HL-60/S4 (cell line): ENCODE measurements around the gene CCDC188.

Source experiments
- in situ Hi-C: fragments of 300-500 bp; cut with MboI; formaldehyde crosslinking; loops from 2 replicates; pipeline ENCODE4 v1.14.3; 2022; ENCODE audit warnings: low sequenced_read_pairs

The CCDC188 gene

GRCh38 chr22:20124083-20124787 lies 26.6 kb downstream of the CCDC188 start:
- in situ Hi-C loops = no loop called here

- in situ Hi-C loops = no loop called here
These were observed 27.3 kb downstream of the CCDC188 start for GRCh38 chr22:20123366-20124082.

DNA sequence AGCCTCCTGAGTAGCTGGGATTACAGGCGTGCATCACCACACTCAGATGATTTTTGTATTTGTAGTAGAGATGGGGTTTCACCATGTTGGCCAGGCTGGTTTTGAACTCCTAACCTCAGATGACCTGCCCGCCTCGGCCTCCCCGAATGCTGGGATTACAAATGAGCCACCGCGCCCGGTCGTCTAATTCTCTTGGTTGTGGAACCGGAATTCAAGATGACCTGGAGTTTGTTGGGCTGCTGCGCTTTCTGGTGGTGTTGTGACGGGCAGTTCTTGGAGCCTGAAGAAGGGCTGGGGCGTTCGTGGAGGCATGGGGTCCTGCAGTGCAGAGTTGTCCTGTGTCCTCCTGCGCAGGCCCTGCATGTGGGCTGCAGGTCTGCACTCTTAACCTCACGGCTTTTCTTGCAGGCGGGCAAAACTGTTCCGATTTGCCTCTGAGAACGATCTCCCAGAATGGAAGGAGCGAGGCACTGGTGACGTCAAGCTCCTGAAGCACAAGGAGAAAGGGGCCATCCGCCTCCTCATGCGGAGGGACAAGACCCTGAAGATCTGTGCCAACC lies 28.9 kb downstream of the CCDC188 start:
- in situ Hi-C loops = no loop called here

DNA sequence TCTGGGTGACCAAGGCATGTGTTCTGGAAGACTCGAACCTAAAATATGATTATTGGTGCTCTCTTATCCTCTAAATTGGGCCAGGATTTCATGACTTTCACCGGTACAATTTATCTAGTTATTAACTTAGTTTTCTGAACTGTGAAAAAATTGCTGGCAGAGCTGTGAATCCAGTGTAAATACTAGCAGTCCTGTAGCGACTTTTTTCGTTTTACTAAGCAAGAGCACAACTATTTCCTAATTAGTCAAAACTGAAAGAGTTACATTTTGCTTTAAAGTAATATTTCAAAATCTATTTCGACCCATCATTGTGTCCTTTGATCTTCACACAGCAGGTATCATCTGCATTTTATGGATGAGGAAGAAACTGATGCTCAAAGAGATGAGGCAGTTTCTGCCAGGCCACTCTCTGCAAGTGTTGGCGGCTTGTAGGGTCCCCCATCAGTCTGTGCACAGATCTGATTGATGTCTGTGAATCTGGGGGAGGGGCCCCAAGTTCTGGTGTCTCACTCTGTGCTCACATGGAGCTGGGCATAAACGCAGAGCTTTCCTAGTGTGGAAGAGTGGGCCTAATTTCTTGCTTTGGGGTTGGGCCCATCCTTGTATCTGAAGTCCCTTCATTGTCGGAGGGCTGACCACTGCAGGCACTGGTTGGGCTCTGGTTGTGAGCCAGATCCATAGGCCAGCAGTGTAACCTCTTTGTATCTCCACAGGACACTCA lies 32.4 kb downstream of the CCDC188 start:
- in situ Hi-C loops = no loop called here

DNA sequence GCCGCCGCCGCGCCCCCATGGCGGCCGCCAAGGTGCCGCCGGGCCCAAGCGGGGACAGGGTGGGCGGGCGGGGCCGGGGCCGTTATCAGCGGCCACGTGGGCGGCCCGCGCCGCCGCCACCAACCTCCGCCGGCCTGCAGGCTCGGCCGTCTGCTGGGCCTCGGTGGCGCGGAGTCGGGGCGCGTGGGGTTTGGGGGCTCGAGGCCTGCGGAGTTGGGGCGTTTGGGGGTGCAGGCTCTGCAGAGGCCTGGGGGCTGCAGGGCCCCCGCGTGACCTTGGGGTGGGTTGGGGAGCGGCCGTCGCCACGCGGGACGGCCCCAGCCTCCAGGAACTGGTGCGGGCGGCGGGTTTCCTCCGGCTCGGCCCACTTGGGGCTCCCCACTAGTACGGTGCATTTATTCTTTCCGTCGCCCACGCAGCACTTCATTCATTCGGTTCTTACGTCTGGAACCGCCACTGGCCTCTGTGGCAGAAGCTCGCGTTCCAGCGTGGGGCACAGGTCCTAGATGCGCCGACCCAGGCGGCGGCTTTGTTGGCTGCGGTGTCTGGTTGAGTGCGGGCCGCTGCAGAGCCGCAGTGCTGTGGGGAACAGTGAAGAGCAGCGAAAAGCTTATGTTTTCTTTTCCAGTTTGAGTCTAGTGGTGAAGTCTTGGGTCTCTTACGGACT lies 33.1 kb downstream of the CCDC188 start:
- in situ Hi-C loops = no loop called here

DNA sequence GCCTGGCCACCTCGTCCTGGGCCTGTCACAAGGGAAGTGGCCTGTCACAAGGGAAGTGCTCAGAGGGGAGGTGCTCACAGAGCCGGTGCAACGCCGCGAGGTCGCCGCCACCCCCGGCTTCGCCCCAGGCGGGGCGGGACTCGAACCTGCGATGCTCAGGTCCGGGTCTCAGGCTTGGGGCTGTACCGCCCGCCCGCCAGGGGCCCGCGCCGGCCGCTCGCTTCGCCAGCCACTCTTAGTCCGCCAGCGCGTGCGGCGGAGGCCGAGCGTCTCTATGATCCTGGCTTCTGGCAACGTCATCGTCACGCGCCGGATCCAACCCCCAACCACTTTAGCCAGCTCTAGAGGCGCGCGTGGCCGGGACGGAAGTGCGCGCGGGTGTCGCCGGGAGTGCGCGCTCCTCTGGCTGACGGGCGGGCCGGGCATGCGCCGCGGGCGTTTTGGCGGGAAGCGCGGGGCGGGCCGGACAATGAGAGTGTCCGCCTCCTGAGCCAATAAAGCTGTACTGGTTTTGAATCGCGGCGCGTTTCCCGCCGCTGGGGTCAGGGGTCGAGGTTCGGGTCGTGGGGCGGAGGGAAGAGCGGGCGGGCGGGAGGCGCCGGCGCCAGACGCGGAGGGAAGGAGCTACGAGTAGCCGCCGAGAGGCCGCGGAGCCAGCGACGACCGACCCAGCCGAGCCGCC lies 33.8 kb downstream of the CCDC188 start, which contains the start of gene TRMT2A:
TSS of gene TRMT2A (minus strand) at position 276 of the 682 bp plus-strand sequence. CDS start 320 bp downstream, outside the sequence.
- in situ Hi-C loops = no loop called here

GRCh38 chr22:20116376-20116950 lies 34.4 kb downstream of the CCDC188 start:
- in situ Hi-C loops = no loop called here

DNA sequence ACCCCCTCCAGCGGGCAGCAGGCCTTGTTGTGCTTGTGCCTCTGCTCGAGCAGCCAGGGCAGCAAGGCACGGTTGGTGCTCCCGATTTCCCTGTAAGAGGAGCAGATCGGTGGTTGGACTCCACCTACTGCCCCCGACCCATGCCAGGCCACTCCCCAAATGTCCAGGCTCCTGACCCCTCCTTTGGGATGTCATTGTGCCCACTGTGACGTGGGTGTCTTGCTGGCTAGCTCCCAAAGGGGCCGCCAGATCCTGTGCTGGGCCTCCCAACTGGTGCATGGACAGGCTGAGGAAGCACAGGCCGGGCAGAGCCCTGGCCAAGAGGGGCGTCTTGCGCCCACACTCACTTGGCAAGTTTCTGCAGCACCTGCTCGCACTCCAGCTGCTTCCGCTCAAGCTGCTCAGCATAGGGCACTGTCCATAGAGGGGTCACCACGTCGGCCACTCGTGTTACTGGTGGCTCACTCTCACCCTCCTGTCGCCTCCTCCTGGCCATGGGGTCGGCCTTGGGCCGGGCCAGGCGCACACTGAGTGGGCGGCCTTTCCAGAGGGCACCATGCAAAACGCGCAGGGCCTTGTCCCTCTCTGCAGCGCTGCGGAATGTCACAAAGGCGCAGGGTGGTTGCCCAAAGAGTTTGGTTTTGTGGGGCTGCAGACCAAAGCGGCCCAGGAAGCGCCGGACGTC lies 35.0 kb downstream of the CCDC188 start, which contains the start of gene RANBP1:
TSS of gene RANBP1 (plus strand) at position 414 of the 685 bp plus-strand sequence. CDS start at position 495, 81 bp downstream.
- in situ Hi-C loops = no loop called here

- in situ Hi-C loops = no loop called here
These were observed 36.1 kb downstream of the CCDC188 start for GRCh38 chr22:20114506-20115475.

DNA sequence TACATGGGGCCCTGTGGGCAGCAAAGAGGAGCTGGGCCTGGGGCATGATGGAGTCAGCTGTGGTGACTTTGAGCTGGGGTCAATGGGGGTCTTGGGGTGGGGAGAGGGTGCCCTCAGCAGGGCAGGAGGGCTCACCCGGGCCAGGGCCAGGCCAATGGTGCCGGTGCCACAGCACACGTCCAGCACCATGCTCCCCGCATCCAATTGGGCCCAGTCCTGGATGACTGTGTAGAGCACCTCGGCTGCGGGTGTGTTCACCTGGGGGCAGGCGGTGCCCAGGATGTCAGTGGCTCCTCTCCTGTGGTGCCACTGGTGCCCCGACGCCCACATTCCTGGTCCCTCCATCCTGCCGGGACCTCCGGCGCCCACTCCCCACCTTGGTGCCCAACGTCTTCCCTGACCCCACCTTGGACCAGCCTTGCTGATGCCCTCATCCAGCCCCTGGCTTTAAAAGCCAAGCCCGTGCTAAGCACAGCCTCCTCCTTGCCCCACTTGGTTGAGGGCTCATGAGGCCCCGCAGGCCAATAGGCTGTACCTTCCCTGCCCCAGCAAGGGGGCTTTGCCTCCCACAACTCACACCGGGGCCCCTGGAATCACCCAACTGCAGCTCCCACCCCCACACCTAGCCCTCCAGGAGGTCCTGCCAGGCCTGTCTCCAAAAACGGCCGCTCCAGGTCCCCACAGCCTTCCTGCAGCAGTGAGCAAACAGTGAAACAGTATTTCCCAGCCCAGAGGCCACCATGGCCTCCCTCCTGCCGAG lies 37.1 kb downstream of the CCDC188 start:
- in situ Hi-C loops = no loop called here

DNA sequence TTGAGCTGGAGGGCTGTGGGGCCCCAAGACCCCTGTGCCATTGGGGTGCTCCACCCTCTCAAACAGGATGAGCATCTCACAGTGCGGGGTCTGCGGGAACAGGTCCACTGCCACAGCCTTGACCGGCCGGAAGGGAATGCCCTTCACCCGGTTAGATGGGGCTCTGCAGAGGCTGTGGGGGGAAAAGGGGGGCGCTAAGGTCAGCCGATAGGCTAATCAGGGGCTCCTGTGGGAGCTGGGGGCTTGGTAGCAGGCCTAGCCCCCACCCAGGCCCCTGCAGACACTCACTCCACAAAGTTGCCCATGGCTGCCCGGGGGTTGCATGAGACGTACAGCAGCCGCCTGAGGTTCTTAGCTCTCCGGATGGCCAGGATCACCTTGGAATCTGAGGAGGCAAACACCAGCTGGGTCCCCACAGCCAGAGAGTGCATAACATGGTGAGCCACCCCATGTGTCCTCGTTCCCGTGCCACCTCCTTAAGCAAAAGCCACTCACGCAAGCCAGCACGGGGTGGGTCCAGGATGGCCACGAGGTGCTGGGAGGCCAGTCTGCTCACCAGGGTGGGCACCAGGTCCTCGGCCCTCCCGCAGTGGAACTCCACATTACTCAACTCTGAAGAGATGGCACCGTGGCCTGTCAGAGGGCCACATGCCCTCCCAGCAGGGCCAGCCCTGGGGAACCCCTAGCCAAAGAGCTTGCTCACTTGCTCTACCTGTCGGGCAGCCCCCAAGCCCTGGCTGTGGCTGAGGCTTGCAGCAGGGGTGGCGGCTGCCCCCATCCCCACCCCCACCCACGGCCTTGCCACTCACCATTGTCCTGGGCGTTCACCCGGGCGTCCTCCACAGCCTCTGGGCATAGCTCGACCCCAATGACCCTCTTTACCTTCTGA lies 38.0 kb downstream of the CCDC188 start:
- in situ Hi-C loops = no loop called here

DNA sequence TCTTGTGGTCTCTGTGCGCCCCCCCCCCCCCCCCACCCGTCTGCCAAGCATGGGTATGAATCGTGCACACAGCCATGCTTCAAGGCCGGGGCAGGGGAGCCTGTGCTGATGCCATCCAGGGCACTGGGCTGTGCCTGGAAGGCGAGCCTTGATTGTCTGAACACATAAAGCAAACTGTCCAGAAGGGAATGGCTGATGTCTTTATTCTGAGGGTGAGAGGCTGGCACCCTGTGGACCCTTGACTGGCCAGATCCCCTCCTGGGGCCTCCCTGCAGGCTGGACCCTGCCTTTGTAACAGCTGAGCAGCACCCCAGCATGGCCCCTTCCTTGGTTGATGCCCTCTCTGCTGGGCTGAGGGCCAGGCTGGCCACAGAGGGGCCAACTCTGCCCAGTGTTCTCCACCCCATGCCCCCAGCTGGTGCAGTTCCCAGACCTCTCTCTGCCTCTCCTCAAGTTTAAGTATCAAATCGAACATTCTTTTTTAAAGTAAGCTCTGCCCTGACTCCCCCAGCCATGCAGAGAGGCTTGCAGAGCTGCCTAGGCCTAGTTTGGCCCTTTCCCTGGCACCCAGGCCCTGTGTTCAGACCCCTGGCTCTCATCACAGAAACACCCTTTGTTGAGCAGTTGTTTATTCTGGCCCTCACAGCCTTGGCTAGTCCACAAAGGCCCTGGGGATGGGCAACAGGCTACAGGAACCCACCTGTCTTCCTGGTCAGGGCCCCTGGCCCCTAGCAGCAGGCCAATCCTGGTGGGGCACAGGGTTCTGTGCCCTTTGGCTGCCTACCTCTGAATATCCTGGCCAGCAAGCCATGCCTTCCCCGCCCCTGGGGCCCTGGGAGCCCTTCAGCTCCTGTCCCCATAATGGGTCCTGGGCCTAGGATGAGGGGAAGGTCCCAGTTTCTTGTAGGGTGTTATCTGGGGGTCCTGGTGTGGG lies 38.9 kb downstream of the CCDC188 start:
- in situ Hi-C loops = no loop called here

DNA sequence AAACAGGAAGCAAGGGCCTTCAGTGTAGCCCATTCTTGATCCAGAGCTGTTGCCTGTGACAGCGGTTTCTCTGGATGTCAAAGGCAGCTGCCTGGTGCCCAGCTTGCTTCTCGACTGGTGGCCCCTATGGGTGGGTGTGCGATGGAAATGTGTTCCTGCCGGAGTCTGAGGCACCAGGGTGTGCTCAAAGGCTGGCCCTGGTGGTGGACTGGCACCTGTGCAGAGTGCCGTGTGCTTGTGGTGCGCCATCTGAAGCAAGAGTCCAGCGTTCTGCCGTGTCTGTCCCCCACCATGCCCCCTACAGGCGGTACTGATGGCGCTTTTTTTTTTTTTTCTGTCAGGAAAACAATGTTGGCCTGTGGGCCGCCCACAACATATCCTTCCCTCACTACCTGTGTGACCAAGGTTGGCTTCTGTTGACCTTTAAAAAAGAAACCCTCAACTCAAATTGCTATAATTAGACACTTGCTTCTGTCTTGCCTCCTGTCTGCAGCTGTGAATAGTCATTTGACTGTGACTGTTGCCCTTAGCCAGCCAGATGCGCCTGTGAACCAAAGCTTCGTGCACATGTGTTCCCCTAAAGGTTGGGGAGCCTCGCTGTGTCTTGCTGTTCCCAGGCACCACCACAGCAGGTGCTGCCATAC lies 39.7 kb downstream of the CCDC188 start:
- in situ Hi-C loops = no loop called here

- in situ Hi-C loops = no loop called here
These were observed 40.4 kb downstream of the CCDC188 start for GRCh38 chr22:20110359-20110985.
